Lower leg skin (tissue), 3 donors: ENCODE results near the gene POLL.

Experiments
- POLR2A ChIP-seq, 2 donors: fragments of 450-650 bp; IDR thresholded peaks; one replicate each; pipeline ENCODE4 v1.6.1; 2016 to 2017; ENCODE audit warnings: antibody characterized with exemption in 2 of 2, mild to moderate bottlenecking in 1 of 2, moderate library complexity in 1 of 2
- TF ChIP-seq, protein P1 (sequence below), 3 donors: fragments of 450-650 bp; IDR thresholded peaks; one replicate each; pipeline ENCODE4 v1.5.1; 2016; ENCODE audit warnings: antibody characterized with exemption in 3 of 3, mild to moderate bottlenecking in 3 of 3, moderate library complexity in 2 of 3

DNA sequence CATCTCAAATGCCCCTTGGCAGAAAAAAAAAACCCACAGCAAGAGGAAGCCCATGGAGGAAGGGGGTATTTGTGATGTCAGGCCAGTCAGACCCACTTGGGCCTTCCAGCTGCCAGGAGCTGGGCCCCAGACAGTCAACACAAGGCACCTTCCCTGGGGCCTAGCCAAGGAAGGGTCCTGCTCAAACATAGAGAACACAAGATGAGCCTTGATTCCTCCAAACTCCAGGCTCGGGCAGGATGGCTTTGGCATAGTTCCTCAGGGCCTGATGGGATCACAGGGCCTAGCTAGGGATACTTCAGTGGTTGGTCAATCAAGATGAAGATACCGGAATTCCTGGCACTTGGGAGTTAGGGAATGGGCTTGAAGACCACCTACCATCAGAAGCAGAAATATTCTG is 30.8 kb upstream of the POLL start:
- TF ChIP-seq, protein P1, sequence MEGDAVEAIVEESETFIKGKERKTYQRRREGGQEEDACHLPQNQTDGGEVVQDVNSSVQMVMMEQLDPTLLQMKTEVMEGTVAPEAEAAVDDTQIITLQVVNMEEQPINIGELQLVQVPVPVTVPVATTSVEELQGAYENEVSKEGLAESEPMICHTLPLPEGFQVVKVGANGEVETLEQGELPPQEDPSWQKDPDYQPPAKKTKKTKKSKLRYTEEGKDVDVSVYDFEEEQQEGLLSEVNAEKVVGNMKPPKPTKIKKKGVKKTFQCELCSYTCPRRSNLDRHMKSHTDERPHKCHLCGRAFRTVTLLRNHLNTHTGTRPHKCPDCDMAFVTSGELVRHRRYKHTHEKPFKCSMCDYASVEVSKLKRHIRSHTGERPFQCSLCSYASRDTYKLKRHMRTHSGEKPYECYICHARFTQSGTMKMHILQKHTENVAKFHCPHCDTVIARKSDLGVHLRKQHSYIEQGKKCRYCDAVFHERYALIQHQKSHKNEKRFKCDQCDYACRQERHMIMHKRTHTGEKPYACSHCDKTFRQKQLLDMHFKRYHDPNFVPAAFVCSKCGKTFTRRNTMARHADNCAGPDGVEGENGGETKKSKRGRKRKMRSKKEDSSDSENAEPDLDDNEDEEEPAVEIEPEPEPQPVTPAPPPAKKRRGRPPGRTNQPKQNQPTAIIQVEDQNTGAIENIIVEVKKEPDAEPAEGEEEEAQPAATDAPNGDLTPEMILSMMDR (IDR thresholded peaks at IDR 0.05), result no peak
- no peak for TF ChIP-seq POLR2A (IDR thresholded peaks at IDR 0.05)
